HG03457 (cell line): ENCODE results near the gene IGF1R.

ENCODE experiments used
- ATAC-seq: cut with Tn5 transposase; IDR thresholded peaks from one replicate; pipeline ENCODE4 v1.9.1; 2021; ENCODE audit warnings: moderate number of reproducible peaks; ENCODE audit not compliant: unreplicated experiment

The IGF1R gene

DNA sequence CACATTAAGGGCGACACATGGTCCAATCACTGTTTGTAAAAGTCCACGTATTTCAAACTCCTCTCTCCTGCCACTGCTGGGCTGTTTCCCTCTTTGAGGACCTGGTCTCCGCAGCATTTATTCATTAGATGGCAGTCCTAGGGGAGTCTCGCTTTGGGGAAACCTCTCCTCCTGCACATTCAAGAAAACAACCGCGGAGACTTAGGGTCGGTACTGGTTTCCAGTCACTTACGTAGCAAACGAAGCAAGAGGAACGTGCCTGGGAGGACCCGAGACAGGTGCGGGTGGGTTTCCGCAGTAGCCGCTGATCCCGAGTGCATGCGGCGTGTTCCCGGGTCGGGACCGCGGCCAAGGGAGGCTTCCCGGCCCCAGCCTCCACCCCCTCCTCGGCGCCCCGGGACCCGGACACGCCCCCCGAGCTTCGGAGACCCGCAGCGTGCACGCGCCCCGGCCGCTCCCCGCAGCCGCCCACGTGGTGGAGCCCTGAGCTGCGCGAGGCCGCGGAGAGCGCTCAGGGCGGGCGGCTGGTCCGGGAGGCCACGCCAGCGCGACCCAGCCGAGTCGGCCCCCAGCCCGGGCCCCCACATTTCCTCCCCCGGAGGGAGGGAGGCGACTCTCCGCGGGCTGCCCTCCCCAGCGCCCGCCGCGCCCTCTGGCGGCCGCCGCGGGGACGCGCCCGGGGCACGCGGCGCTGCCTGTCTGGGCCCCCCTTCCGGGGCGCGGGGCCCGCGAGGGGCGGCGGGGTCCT, 1.1 kb upstream of the IGF1R start:
- ATAC-seq = peak; percentile 37

DNA sequence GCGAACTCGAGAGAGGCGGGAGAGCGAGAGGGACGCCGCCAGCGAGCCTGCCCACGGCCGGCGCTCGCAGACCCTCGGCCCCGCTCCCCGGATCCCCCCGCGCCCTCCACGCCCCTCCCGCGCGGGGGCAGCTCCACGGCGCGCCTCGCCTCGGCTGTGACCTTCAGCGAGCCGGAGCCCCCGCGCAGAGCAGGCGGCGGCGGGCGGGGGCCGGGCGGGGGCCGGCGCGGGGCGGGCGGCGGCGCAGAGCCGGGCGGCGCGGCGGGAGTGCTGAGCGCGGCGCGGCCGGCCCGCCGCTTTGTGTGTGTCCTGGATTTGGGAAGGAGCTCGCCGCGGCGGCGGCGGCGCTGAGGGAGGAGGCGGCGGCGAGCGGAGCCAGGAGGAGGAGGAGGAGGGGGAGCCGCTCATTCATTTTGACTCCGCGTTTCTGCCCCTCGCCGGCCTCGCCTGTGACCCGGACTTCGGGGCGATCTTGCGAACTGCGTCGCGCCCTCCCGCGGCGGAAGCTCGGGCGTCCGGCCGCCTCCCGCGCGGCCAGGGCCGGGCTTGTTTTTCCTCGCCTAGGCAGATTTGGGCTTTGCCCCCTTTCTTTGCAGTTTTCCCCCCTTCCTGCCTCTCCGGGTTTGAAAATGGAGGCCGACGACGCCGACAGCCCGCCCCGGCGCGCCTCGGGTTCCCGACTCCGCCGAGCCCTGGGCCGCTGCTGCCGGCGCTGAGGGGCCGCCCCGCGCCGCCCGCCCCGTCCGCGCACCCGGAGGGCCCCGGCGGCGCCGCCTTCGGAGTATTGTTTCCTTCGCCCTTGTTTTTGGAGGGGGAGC, 524 bp downstream of the IGF1R start:
- peak; percentile 13 for ATAC-seq

DNA sequence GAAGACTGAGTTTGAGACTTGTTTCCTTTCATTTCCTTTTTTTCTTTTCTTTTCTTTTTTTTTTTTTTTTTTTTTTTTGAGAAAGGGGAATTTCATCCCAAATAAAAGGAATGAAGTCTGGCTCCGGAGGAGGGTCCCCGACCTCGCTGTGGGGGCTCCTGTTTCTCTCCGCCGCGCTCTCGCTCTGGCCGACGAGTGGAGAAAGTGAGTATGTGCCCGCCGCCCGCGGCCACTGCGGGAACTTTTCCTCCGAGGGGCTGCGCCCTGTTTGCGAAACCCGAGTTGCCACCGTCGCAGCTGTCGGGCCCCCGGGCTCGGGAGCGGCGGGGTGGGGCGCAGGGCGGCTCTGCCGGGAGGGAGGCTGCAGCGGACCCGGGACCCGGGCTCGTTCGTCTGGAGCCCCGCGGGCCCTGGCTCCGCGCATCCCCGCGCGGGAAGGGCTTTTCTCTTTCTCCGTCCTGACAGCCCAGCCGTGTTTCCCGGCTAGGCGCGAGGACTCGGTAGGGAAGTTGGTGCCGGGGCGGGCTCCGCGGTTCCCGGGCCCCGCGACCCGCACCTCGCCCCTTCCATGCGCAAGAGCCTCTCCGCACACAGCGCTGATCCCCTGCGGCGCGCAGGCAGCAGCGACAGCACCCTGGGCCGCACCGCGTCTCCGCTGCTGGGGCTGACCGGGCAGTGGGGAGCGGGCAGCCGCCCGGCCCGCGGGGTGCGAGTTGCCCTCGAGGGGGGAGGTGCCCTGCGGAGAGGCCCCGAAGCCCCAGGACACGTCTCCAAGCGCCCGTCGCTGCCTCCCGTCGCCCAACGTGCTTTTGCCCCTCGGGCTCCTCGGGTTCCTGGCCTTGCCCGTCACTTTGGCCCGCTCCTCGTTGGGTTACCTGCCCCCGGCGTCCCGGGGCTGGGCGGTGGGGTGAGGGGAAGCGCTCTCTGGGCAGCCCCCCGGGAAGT, 1.4 kb downstream of the IGF1R start:
- ATAC-seq = no peak

- ATAC-seq = no peak
Observed at GRCh38 chr15:98650417-98651035, 2.2 kb downstream of the IGF1R start.

- no peak for ATAC-seq
Observed at GRCh38 chr15:98651036-98651481, 2.7 kb downstream of the IGF1R start.

GRCh38 chr15:98651581-98652220, 3.4 kb downstream of the IGF1R start:
- no peak for ATAC-seq

DNA sequence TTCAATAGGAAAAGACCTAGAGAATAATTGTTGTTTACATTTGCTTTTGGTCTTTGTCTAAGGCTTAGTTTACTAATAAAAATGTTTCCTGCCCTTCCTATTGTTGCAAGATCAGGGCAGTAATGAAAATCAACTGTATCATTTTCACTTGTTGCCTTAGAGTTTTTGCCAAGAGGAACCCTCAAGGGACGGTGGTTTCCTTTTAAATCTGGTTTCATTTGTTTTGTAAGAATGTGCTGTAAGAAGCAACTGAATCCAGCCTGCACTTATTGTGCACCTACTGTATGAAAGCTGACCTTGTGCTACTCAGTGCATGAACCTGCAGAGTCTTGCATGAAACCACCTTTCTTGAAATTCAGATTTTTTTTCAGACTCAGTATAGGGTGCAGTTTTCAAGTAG, 5.3 kb downstream of the IGF1R start:
- no peak for ATAC-seq

DNA sequence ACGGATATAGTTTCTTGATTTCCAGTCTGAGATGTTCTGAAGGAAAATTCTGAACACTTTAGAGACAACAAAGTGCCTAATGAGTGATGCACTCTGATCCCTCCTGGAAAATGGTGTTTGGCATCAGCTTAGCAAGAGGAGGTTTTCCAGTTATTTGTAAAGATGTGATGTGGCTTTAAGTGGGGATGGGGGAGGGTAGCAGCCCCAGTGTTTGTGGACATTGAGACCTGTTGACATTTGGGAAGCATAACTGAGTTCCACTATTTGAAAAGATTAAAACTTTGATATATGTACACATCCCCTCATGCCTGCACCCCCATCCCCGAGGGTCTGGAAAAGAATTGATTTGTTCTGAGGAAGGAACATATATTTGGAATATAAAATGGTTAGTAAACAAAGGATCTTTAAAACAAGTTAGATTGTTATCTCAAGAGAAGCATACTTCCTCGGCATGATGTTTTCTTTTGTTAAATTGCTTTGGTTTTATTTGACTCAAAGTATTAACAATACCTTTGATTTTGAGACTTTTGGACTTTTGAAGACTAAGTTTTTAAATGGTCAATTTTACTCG, 6.5 kb downstream of the IGF1R start:
- ATAC-seq = no peak

DNA sequence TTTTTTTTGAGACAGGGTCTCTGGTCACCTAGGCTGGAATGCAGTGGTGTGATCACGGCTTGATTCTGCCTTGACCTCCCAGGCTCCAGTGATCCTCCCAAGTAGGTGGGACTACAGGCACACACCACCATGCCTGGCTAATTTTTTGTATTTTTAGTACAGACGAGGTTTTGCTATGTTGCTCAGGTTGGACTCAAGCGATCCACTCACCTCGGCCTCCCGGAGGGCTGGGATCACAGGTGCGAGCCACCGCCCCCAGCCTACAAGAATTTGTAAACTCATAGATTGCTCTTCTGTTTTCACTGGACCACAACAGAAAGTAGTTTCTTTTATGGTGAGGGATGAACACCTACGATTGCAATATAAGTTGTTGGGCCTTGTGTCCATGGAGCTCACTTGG, 7.4 kb downstream of the IGF1R start:
- no peak for ATAC-seq

DNA sequence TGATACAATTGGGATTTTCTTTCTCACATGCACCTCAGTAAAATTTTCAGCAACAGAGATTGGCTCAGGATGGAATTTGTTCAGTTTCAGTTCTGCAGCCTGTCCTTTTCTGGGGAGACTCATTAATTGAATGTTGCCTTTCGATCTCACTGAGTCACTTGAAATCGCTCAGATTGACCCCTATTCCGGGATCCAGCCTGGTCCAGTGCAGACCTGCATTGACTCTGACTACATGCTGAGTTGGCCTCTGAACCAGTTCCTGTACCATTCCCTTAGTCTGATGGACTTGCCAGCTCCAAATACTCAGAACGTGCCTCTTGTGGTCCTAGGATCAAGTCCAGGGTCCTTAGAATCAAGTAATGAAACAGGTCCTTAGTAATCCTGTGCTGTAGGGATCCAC, 9.4 kb downstream of the IGF1R start:
- ATAC-seq = no peak

- peak; percentile 85 for ATAC-seq
Observed at GRCh38 chr15:98658831-98659699, 10.7 kb downstream of the IGF1R start.

GRCh38 chr15:98660055-98660454, 11.7 kb downstream of the IGF1R start:
- no peak for ATAC-seq

DNA sequence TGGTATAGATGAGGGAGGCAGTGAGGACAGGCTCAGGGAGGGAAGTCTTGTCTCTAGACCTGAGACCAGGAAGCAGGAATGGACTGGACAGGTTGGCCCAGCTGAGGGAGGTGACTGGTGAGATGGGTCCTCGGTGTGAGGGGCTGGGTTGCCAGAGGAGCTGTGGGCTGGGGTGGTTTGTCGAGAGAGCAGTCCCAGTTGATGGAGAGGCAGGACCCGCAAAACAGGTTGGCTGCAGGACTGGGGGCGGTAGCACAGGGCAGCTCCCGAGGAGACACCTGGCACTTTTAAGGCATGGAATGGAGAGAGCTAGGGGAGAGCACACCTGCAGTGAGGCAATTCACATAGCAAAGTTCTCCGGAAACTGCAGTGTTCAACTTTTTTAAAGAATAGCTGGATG, 14.7 kb downstream of the IGF1R start:
- ATAC-seq = no peak

- no peak for ATAC-seq
Observed at GRCh38 chr15:98663606-98664005, 15.3 kb downstream of the IGF1R start.

DNA sequence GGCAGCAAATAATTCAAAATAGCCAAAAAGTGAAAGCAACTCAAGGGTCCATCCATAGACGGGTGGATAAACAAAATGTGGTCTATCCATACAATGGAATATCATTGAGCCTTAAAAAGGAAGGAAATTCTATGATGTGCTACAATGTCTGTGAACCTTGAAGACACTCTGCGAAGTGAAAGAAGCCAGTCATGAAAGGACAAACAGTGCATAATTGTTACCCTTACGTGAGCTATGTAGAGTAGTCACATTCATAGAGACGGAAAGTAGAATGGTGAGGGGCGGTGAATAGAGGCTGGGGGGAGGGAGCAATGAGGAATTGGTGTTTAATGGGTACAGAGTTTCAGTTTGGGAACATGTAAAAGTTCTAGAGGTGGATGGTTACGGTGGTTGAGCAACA, 18.1 kb downstream of the IGF1R start:
- ATAC-seq = no peak

GRCh38 chr15:98666841-98667240, 18.5 kb downstream of the IGF1R start:
- ATAC-seq = no peak

DNA sequence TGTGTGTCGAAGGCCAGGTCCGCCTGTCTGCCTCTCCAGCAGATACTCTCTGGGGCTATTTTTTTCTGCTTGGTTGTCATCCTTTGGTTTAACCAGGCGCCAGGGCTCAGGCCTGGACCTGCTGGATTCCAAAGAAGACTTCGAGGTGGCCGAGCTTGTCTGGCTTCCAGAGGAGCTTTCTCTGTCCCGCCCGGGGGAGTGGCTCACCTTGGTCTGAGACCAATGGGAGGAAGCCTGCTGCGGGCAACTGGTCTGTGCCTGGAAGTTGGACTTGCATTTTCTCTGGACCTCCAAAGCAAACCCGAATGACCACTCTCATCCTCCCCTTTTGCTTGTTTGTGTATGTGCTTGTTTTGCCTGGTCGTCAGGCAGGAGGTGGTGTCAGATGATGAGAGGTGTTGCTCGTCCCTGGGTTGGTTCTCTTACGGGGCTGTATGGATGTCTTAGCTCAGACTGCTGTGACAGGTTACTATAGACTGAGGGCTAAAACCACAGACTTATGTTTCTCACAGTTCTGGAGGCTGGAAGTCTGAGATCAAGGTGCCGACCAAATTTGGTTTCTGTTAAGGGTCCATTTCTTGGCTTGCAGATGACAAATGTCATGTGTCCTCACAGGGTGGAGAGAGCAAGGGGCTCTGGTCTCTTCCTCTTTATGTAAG, 19.3 kb downstream of the IGF1R start:
- no peak for ATAC-seq

DNA sequence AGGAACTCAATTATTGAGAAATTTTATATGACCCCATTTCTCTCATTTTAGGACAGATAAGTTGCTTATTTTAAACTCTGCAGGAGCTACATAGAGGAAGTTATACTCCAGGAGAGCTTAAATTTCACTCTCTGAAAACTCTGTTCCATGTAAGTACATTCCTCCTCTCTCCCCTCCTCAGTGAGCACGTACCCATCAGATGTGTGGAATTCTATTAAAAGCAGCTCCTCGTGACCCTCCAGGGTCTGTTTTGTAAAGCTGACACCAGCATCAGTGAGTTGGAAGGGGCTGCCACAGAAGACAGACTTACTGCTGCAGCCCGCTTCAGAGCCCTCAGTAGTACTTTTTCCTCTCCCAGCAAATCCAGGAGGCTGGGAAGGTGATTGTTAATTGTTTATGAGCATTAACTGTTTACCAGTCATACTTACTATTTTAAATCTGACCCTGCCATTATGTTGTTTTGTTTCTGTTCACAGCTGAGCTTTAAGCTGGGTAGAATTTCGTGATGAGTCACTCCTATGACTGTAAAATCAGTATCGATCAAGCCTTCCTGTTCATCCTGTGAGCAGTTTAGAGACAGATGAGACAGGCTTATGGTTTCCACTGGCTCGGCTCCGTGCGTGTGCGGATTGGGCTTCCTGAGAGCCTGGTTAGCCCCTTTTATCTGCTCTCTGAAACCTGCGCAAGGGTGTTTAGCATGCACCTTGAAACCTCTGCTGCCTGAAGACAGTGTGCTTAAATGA, 20.4 kb downstream of the IGF1R start:
- ATAC-seq = no peak
